HG02884 (cell line): Measurements from ENCODE around the gene GOLPH3.

Experiments used
- ATAC-seq: cut with Tn5 transposase; IDR thresholded peaks from one replicate; pipeline ENCODE4 v1.9.1; 2021; ENCODE audit warnings: mild to moderate bottlenecking, moderate library complexity; ENCODE audit not compliant: unreplicated experiment

The GOLPH3 gene

GRCh38 chr5:32076699-32077695 is 97.1 kb downstream of the GOLPH3 start:
- ATAC-seq: no peak
